GM18519 (cell line): ENCODE results near the gene TRIM5.
"Not testable (repeated sequence)": the region's sequence is repeated elsewhere in the genome, so short reads cannot be mapped to it uniquely, and the experiment has no call there.

Source experiments
- ATAC-seq: cut with Tn5 transposase; IDR thresholded peaks from one replicate; pipeline ENCODE4 v1.9.1; 2021; ENCODE audit warnings: mild to moderate bottlenecking, moderate library complexity; ENCODE audit not compliant: unreplicated experiment, low FRiP score

TRIM5 gene

DNA sequence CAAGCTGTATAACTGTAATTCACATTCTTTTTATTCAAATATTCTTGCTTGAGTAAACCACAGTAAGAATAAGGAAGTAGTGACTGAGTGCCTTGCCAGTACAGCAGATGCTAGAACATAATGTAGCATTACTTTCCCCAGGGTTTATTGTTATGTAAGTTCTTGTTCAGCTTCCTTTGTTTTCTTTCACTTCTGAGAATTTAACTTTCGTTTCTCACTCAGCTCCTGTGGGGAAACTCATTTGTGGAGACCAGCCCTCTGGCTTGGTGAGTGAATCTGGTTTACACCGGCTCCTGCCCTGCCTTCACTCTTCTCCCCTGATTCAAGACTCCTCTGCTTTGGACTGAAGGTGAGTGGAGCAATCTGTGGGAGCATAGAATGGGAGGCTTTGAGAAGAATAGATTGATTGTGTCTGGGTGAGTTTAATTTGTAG is 4.7 kb upstream of the TRIM5 start, which contains the start of gene TRIM22:
Gene TRIM22, plus strand, starts transcription at position 240 of the 433 bp plus-strand sequence. CDS start 6,443 bp downstream, outside the sequence.
- ATAC-seq, result peak; percentile 85

GRCh38 chr11:5688482-5688881 is 3.6 kb upstream of the TRIM5 start:
- no peak for ATAC-seq

GRCh38 chr11:5686426-5686825 is 1.6 kb upstream of the TRIM5 start:
- no peak for ATAC-seq

DNA sequence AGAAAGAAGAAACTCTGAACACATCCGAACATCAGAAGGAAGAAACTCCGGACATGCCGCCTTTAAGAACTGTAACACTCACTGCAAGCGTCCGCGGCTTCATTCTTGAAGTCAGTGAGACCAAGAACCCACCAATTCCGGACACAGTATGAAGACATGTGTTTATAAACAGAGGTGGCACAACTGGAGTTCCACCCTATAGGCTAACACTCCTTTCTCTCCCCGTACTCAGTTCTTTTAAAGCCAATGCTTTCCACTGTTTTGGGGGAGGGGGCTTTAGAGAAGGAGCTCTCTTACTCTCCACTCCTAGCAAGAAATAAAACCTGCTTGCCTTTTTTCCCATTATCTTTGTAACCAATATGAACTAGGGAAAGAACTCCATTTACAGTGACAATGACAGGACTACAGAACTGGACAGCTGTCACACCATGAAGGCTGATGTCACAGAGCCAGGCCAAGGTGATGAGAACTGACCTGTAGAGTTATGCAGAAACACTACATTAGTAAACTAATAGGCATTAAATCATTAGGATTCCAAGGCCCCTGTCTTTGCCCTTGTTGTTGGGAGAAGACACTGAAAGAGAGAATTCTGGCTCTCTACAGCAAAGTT is 733 bp downstream of the TRIM5 start:
- ATAC-seq, result peak; percentile 12

DNA sequence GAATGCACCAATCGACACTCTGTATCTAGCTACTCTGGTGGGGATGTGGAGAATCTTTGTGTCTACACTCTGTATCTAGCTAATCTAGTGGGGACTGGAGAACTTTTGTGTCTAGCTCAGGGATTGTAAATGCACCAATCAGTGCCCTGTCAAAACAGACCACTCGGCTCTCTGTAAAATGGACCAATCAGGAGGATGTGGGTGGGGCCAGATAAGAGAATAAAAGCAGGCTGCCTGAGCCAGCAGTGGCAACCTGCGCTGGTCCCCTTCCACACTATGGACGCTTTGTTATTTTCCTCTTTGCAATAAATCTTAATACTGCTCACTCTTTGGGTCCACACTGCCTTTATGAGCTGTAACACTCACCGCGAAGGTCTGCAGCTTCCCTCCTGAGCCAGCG is 1.3 kb downstream of the TRIM5 start:
- not testable (repeated sequence) for ATAC-seq

GRCh38 chr11:5682890-5683441 is 1.9 kb downstream of the TRIM5 start:
- ATAC-seq, result not testable (repeated sequence)

GRCh38 chr11:5679811-5680210 is 5.1 kb downstream of the TRIM5 start:
- ATAC-seq, result no peak

GRCh38 chr11:5674391-5674790 is 10.5 kb downstream of the TRIM5 start:
- no peak for ATAC-seq

DNA sequence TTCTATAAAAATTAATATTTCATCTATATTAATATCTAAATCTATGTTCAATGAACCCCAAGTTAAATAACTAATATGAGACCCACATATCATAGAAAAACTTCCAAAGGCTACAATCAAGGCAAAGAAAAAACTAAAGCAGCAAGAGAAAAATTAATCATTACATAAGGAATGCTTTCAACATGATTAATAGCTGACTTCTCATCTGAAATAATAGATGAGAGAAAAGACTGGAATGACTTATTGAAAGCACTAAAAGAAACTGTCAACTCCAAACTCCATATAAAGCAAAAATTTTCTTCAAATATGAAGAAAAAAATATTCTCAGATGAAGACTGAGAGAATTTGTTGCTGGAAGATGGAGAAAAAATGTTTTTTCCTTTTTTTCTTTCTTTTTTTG is 13.0 kb downstream of the TRIM5 start:
- no peak for ATAC-seq

DNA sequence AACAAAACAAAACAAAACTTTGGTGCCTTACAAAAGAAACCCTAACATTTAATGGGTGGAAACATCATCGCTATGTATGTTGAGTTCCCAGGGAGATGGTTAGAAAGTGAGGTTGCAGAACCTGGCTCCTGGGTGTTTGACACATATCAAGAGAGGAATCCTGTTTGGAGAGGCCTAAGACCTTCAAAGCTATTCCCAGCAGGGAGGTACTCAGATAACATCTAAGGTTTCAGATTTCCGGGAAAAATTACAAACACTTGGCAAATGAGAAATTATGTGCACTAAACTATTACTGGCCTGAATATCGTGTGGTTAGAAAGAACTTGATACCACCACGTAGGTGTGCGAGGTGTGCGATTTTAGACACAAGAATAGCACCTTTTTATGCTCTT is 18.5 kb downstream of the TRIM5 start:
- no peak for ATAC-seq

DNA sequence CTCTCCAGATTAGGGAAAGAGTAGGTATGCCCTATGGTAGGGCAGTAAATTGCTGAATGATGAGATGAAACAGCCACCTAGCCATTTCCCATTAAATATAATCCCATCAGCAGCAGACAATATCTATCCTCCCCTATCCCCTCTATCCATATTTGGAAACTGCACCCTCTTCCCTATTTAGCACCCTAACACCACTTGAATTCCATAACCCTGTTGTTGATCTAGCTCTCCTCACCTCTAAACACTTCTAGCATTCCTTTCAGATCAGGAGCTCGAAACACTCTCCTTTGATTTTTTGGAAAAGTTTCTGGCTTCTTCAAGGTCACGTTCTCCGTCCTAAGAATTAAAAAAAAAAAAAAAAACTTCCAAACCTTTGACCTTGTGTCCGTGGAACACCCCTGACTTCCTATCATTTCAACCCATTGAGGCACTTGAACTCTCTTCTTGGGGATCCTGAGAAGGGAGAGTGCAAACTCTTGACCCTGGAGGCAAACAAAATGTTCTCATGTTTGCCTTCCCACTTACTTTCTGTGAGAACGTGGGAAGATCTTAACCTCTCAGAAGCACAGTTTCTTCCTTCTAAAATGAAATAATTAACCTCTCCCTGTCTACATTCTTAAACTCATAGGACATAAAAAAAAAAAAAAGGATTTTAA is 19.0 kb downstream of the TRIM5 start:
- no peak for ATAC-seq

- no peak for ATAC-seq
These were observed 19.8 kb downstream of the TRIM5 start for GRCh38 chr11:5665051-5665570.

DNA sequence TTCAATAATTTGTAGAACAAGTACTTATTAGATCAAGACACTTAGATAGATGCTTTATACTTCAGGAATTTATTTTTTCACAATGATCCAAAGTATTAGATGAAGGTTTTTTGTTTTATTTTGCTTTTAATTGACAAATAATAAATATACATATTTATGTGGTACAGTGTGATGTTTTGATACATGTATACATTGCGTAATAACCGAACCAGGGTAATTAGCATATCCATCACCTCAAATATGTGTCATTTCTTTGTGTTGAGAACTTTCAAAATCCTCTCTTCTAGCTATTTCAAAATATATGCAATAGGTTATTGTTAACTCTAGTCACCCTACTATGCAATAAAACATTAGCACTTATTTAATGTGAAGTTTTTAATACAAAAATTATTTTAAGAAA is 21.4 kb downstream of the TRIM5 start:
- ATAC-seq, result no peak

GRCh38 chr11:5658318-5658717 is 26.6 kb downstream of the TRIM5 start:
- ATAC-seq, result no peak

DNA sequence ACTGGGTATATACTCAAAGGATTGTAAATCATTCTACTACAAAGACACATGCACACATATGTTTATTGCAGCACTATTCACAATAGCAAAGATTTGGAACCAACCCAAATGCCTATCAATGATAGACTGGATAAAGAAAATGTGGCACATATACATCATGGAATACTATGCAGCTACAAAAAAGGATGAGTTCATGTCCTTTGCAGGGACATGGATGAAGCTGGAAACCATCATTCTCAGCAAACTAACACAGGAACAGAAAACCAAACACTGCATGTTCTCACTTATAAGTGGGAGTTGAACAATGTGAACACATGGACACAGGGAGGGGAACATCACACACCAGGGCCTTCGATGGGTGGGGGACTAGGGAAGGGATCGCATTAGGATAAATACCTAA is 27.9 kb downstream of the TRIM5 start:
- not testable (repeated sequence) for ATAC-seq

- ATAC-seq, result no peak
These were observed 29.4 kb downstream of the TRIM5 start for GRCh38 chr11:5655474-5655873.

- ATAC-seq, result no peak
These were observed 38.7 kb downstream of the TRIM5 start for GRCh38 chr11:5646139-5646538.

DNA sequence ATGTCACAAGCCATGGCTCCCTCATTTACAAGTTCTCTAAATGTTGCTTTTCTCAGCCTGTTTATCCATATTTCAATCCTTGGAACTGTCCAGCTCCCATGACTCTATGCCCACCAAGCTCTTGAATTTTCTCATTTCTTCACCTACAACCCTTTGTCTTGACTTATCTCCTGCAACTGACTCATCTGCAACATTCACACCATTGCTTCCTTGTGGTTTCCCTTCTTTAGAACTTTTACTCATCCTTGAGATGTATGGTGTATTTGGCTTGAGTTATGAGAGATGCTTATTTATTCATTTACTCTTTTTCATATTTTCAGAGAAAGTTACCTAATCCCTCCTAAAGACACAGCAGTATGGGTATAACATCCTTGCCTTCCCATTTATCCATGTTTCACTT is 41.3 kb downstream of the TRIM5 start:
- no peak for ATAC-seq

DNA sequence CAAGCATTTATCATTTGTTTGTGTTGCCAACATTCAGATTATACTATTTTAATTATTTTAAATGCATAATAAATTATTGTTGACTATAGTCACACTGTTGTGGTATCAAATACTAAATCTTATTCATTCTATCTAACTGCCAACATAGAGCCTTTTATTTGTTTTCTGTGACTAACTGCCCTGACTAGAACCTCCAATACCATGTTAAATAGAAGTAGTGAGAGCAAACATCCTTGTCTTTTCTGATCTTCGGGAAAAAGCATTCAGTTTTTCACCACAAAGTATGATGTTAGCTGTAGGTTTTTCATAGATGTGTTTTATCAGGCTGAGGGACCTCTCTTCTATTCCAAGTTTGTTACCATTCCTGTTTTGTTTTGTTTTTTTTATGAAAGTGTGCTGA is 44.9 kb downstream of the TRIM5 start:
- ATAC-seq, result no peak

DNA sequence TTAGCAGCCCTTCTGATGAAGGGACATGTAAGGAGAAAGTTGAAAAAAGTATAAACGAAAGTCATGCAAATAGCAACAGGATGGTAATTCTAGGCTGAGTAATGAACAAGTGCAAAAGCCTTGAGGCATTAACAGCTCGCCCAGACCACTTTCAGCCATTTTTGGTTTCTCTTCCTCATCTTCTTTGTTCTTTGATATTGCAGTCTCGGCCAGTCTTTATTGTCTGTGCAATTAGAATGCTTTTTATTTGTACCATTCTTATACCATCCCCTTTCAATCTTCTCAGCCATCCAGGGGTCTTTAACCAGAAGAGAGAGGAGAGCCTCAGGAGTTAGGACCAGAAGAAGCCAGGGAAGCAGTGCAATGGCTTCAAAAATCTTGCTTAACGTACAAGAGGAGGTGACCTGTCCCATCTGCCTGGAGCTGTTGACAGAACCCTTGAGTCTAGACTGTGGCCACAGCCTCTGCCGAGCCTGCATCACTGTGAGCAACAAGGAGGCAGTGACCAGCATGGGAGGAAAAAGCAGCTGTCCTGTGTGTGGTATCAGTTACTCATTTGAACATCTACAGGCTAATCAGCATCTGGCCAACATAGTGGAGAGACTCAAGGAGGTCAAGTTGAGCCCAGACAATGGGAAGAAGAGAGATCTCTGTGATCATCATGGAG is 52.8 kb downstream of the TRIM5 start:
- peak; percentile 94 for ATAC-seq

GRCh38 chr11:5631417-5631816 is 53.5 kb downstream of the TRIM5 start:
- ATAC-seq, result no peak
